Measurements from ENCODE around the gene TBC1D5. TPM values are rescaled to one million over a fixed set of nuclear protein-coding genes. Genes with fewer than 3 reads are reported as not detected.

The TBC1D5 gene
- total and polyA plus RNA-seq, 2 of the 4 experiments (the other 2 are of a cell fraction), result 16.4 to 57.0 TPM

DNA sequence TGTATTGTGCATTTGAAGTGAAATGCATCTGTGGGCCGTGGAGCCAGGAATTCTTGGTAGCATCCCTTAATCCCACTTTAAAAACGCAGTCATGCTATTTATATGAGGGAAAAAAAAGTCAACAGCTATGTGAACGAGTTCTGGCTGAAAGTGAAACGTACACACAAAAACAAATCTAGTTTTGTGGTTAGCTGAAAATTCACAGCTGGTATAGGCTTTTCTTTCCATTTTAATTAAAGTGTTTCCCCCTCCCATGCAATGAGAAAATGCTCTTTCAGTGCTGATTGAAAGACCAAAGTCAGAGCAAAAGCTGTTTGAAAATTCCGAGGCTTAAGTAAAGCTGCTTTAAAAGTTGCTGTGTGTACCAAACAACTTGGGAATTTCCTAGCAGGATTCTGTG, 560.3 kb downstream of the TBC1D5 start:
- no peaks in the 10 kb centered on the region for H3K27me3 ChIP-seq (ENCODE audit: control insufficient read depth, insufficient read depth, low read length)
- no peak overlapping the region; the same call in 1 of the 2 replicates for H3K18ac ChIP-seq (ENCODE audit: low read depth, low read length)
- no peak overlapping the region for H4K5ac ChIP-seq (ENCODE audit: low read depth, low read length)
- no peak overlapping the region for H2AK5ac ChIP-seq (ENCODE audit: low read depth, low read length)
- POLR2A ChIA-PET (ENCODE audit: unreplicated experiment), result no interaction called here
- BruUV-seq (replicated peaks), result no TSS peak
- no peak overlapping the region for H2BK5ac ChIP-seq (ENCODE audit: low read depth, low read length, poor library complexity, severe bottlenecking)
- no peak overlapping the region for H3K4me2 ChIP-seq (ENCODE audit: low read depth, low read length)
- intact Hi-C loops (cut with micrococcal nuclease), result no loop called here
- no peak overlapping the region for H4K91ac ChIP-seq (ENCODE audit: insufficient read depth, low read depth, low read length)
- no peak overlapping the region for H3K9ac ChIP-seq (ENCODE audit: low read depth, low read length)
- H2AK9ac ChIP-seq (replicated peaks; ENCODE audit: low read depth, low read length, poor library complexity), result no peak overlapping the region
- H3K14ac ChIP-seq (replicated peaks; ENCODE audit: low read depth, low read length), result no peak overlapping the region
- peaks cover 2% of the 10 kb centered on the region; the same call in 1 of the 2 replicates for H3K9me1 ChIP-seq (ENCODE audit: insufficient read depth, low read length)
- H3K9me3 ChIP-seq (ENCODE audit: control insufficient read depth, insufficient read depth, low read length), result no peaks in the 10 kb centered on the region
- TF ChIP-seq BHLHE40 (IDR thresholded peaks at IDR 0.05; ENCODE audit: low read depth, low read length), result no peak
- TF ChIP-seq CEBPB (IDR thresholded peaks at IDR 0.05; ENCODE audit: low read depth, low read length), result no peak
- no peak for TF ChIP-seq NFE2L2 (IDR thresholded peaks at IDR 0.05; ENCODE audit: low read depth, low read length)
- no peak for TF ChIP-seq SMC3 (IDR thresholded peaks at IDR 0.05; ENCODE audit: low read depth, low read length)
- no peak for TF ChIP-seq MXI1 (IDR thresholded peaks at IDR 0.05; ENCODE audit: borderline replicate concordance, low read depth, low read length)
- no peak for TF ChIP-seq CTCF (conservative IDR thresholded peaks at IDR 0.05; ENCODE audit: low read depth, low read length)
- no peak for TF ChIP-seq MAFK (IDR thresholded peaks at IDR 0.05; ENCODE audit: low read depth, low read length)
- TF ChIP-seq POLR2A (IDR thresholded peaks at IDR 0.05; ENCODE audit: low read depth, low read length), result no peak
- no peak for TF ChIP-seq FOS (IDR thresholded peaks at IDR 0.05; ENCODE audit: low read depth, low read length)
- TF ChIP-seq RFX5 (IDR thresholded peaks at IDR 0.05; ENCODE audit: low read depth, low read length), result no peak
- TF ChIP-seq RCOR1 (IDR thresholded peaks at IDR 0.05; ENCODE audit: insufficient replicate concordance, low read length), result no peak
- no peak for TF ChIP-seq CHD1 (IDR thresholded peaks at IDR 0.05; ENCODE audit: low read depth, low read length)
- no peak for TF ChIP-seq MAZ (IDR thresholded peaks at IDR 0.05; ENCODE audit: borderline replicate concordance, low read depth, low read length)
- TF ChIP-seq ELK1 (IDR thresholded peaks at IDR 0.05; ENCODE audit: borderline replicate concordance, low read depth, low read length), result no peak
- TF ChIP-seq USF2 (IDR thresholded peaks at IDR 0.05; ENCODE audit: low read depth, low read length), result no peak
- no peak for TF ChIP-seq RAD21 (IDR thresholded peaks at IDR 0.05; ENCODE audit: low read length)
- no peak overlapping the region for H3K27ac ChIP-seq (ENCODE audit: insufficient read depth, low read length)
- no peak overlapping the region for H2BK15ac ChIP-seq (ENCODE audit: low read depth, low read length)
- CTCF ChIA-PET, result interaction anchor here (0.7 kb wide), 1 partner anchor 233 kb away, joined by 4 read pairs; no protein-coding TSS in a partner anchor
- no peak overlapping the region for H3K56ac ChIP-seq (ENCODE audit: extremely low read depth, insufficient read depth, low read length)
- no peak overlapping the region for H3K4ac ChIP-seq (ENCODE audit: low read depth, low read length)
- no peak overlapping the region for H2AFZ ChIP-seq (replicated peaks; ENCODE audit: low read length, poor library complexity)
- in situ Hi-C loops (cut with MboI; ENCODE audit: low sequenced_read_pairs), result no loop called here
- H3K4me3 ChIP-seq (ENCODE audit: insufficient read depth, low read depth, low read length), result no peak overlapping the region
- dilution Hi-C loops (cut with HindIII; ENCODE audit: low sequenced_read_pairs, unreplicated experiment), result loop anchor here (25.0 kb wide), 1 partner anchor 570 kb away; the partner anchor contains the start of gene DAZL
- no peaks in the 10 kb centered on the region; the same call in 1 of the 2 replicates for H3K4me1 ChIP-seq (ENCODE audit: control insufficient read depth, insufficient read depth, low read length)
- WGBS, 2 experiments (ENCODE audit: extremely low coverage in 2 of 2, insufficient read length in 1 of 2), result no CpG with 5 or more reads among the region's 5 CpGs
- no peak overlapping the region for H4K8ac ChIP-seq (ENCODE audit: low read depth in 2 of 2, low read length in 2 of 2)
- no peak for ATAC-seq (ENCODE audit: low read depth)
- no peak overlapping the region for H3K23ac ChIP-seq (ENCODE audit: low read depth, low read length)
- no peaks in the 10 kb centered on the region for H3K79me1 ChIP-seq (ENCODE audit: low read depth in 1 of 2, low read length in 2 of 2)
- no peak for DNase-seq
- no peak overlapping the region for H2BK120ac ChIP-seq (ENCODE audit: low read depth, low read length)
- H3K36me3 ChIP-seq (ENCODE audit: control insufficient read depth, insufficient read depth, low read length), result no peaks in the 10 kb centered on the region
- no peak overlapping the region for H2BK20ac ChIP-seq (ENCODE audit: low read depth, low read length)
- no peaks in the 10 kb centered on the region for H4K20me1 ChIP-seq (ENCODE audit: insufficient read depth, low read length)

Measured in IMR-90 (cell line).